ENCODE measurements around the gene WNT3A.

DNA sequence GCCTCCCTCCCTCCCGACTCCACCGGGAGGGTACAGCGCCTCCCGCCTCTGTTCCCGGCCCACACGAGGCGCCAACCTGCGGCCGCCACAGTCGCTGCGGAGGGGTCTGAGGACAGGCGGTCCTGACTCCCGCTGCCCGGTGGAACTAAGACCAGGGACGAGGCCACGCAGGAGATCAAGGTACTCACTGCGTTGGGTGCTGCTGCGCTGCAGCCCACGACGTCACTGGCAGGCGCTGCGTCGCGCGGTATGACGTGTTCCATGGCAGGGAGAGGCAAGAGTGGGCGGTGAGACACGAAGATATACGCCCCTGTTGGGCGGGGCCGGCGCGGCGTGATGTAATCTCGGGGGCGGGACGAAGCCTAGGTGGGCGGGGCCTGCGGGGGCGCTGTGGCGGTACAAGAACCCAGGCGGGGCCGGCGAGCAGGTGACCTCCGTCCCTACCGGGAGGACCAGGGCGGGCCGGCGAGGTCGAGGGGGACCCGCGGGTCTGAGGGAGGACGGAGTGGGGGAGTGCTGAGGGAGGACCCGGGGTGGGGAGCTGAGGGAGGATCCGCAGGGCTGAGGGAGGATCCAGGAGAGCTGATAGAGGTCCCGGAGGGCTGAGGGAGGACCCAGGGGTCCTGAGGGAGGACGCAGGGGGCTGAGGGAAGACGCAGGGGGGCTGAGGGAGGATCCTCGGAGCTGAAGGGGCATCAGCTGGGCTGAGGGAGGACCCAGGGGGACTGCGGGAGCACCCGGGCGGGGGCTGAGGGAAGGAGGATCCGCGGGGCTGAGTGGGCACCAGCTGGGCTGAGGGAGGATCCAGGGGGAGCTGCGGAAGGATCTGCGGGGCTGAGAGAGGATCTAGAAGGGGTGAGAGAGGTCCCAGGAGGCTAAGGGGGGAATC is 102.5 kb downstream of the WNT3A start, which contains the start of gene MRPL55:
- no peak for TF ChIP-seq CTCF (conservative IDR thresholded peaks at IDR 0.05)
- TF ChIP-seq EZH2 (IDR thresholded peaks at IDR 0.05; ENCODE audit: low read depth), result no peak
